GM23338 (cell line): ENCODE results near the gene TRAF3. TPM values are rescaled to one million over a fixed set of nuclear protein-coding genes. Genes with fewer than 3 reads are reported as not detected.

ENCODE experiments used
- ATAC-seq: fragments of 200-7000 bp; cut with Tn5 transposase; 3 replicates; pipeline ENCODE4 v1.9.1; 2020
- DNase-seq: peaks from one replicate; pipeline ENCODE4 v3.0.0-alpha.2; 2015; ENCODE audit warnings: low spot score
- H2AFZ ChIP-seq: fragments of 200-600 bp; sonication (generic); 2 replicates; pipeline ENCODE4 v1.8.0; 2016; ENCODE audit warnings: antibody characterized with exemption, mild to moderate bottlenecking, moderate library complexity
- H3F3A ChIP-seq: fragments of 200-600 bp; sonication (generic); replicated peaks from 2 replicates; pipeline ENCODE4 v1.8.0; 2017; ENCODE audit warnings: antibody characterized with exemption, mixed run types, low read depth
- H3K27ac ChIP-seq: fragments of 200-600 bp; sonication (generic); 2 replicates; pipeline ENCODE4 v1.6.1; 2016; ENCODE audit warnings: low read depth
- H3K27me3 ChIP-seq: fragments of 200-600 bp; sonication (generic); 2 replicates; pipeline ENCODE4 v1.8.0; 2016; ENCODE audit warnings: mild to moderate bottlenecking, mixed run types, moderate library complexity; ENCODE audit not compliant: insufficient read depth
- H3K36me3 ChIP-seq: fragments of 200-600 bp; sonication (generic); 2 replicates; pipeline ENCODE4 v1.8.0; 2016; ENCODE audit warnings: mild to moderate bottlenecking; ENCODE audit not compliant: insufficient read depth
- H3K4me1 ChIP-seq: fragments of 200-600 bp; sonication (generic); 2 replicates; pipeline ENCODE4 v1.8.0; 2016; ENCODE audit warnings: mild to moderate bottlenecking, moderate library complexity; ENCODE audit not compliant: insufficient read depth
- H3K4me2 ChIP-seq: fragments of 200-600 bp; sonication (generic); 2 replicates; pipeline ENCODE4 v1.7.1; 2017; ENCODE audit warnings: mixed run types
- H3K4me3 ChIP-seq: fragments of 200-600 bp; sonication (generic); 2 replicates; pipeline ENCODE4 v1.6.1; 2016; ENCODE audit warnings: mixed run types
- H3K79me2 ChIP-seq: fragments of 200-600 bp; sonication (generic); replicated peaks from 2 replicates; pipeline ENCODE4 v1.8.0; 2017; ENCODE audit warnings: mild to moderate bottlenecking; ENCODE audit not compliant: insufficient read depth
- H3K9me2 ChIP-seq: fragments of 200-600 bp; sonication (generic); 2 replicates; pipeline ENCODE4 v1.8.0; 2017; ENCODE audit not compliant: insufficient read depth
- H4K20me1 ChIP-seq: fragments of 200-600 bp; sonication (generic); replicated peaks from 2 replicates; pipeline ENCODE4 v1.8.0; 2017; ENCODE audit warnings: mild to moderate bottlenecking; ENCODE audit not compliant: insufficient read depth
- H3K27ac Mint-ChIP-seq: 2 replicates; pipeline ENCODE4 v1.8.0; 2020; ENCODE audit warnings: inconsistent platforms, mild to moderate bottlenecking, moderate library complexity, mixed read lengths
- H3K27me3 Mint-ChIP-seq: 3 replicates; pipeline ENCODE4 v1.8.0; 2022; ENCODE audit warnings: low read depth, mild to moderate bottlenecking, moderate library complexity, mixed read lengths, inconsistent platforms; ENCODE audit not compliant: insufficient read depth, poor library complexity
- H3K36me3 Mint-ChIP-seq: 3 replicates; pipeline ENCODE4 v1.8.0; 2021; ENCODE audit warnings: low read depth, mild to moderate bottlenecking, inconsistent platforms, moderate library complexity, mixed read lengths
- H3K4me1 Mint-ChIP-seq: 3 replicates; pipeline ENCODE4 v1.8.0; 2020; ENCODE audit warnings: mild to moderate bottlenecking, inconsistent platforms, mixed read lengths
- H3K4me3 Mint-ChIP-seq: 3 replicates; pipeline ENCODE4 v1.8.0; 2021; ENCODE audit warnings: moderate library complexity, mild to moderate bottlenecking, inconsistent platforms, mixed read lengths
- H3K9me3 Mint-ChIP-seq: 3 replicates; pipeline ENCODE4 v1.8.0; 2020; ENCODE audit warnings: moderate library complexity, mild to moderate bottlenecking, inconsistent platforms, mixed read lengths
- EZH2phosphoT487 ChIP-seq: fragments of 200-600 bp; sonication (generic); IDR thresholded peaks from one replicate; pipeline ENCODE4 v1.8.1; 2018; ENCODE audit warnings: antibody characterized with exemption; ENCODE audit not compliant: unreplicated experiment
- JUNB ChIP-seq: IDR thresholded peaks from one replicate; pipeline ENCODE4 v1.6.1; 2016; ENCODE audit warnings: antibody characterized with exemption; ENCODE audit not compliant: unreplicated experiment
- POLR2AphosphoS5 ChIP-seq: IDR thresholded peaks from 2 replicates; pipeline ENCODE4 v1.6.1; 2016; ENCODE audit warnings: antibody characterized with exemption, low read depth
- ZNF114 ChIP-seq: fragments of 250-450 bp; sonication (Bioruptor Pico); IDR thresholded peaks from 2 replicates; pipeline ENCODE4 v1.5.0; 2020; ENCODE audit warnings: mild to moderate bottlenecking, moderate library complexity
- polyA plus RNA-seq: library from polyadenylated mRNA; unstranded; fragments of >200 nt; fragmentation: Nextera tagmentation; extraction: Ambion mirVana; gene quantifications from 2 replicates; pipeline ENCODE4 v1.2.1, GENCODE V29; 2016
- total RNA-seq: library from RNA; depleted of rRNA; stranded (reverse); fragments of >200 nt; shearing (Covaris generic); gene quantifications from 2 replicates; pipeline ENCODE4 v1.2.3, GENCODE V29; 2014
- TF ChIP-seq, protein P1 (sequence below): fragments of 250-450 bp; sonication (Bioruptor Pico); IDR thresholded peaks from 2 replicates; pipeline ENCODE4 v1.5.0; 2020; ENCODE audit warnings: mild to moderate bottlenecking, moderate library complexity

TRAF3 gene
- total and polyA plus RNA-seq, 2 experiments from 2014 or later: 3.7 to 9.3 TPM

DNA sequence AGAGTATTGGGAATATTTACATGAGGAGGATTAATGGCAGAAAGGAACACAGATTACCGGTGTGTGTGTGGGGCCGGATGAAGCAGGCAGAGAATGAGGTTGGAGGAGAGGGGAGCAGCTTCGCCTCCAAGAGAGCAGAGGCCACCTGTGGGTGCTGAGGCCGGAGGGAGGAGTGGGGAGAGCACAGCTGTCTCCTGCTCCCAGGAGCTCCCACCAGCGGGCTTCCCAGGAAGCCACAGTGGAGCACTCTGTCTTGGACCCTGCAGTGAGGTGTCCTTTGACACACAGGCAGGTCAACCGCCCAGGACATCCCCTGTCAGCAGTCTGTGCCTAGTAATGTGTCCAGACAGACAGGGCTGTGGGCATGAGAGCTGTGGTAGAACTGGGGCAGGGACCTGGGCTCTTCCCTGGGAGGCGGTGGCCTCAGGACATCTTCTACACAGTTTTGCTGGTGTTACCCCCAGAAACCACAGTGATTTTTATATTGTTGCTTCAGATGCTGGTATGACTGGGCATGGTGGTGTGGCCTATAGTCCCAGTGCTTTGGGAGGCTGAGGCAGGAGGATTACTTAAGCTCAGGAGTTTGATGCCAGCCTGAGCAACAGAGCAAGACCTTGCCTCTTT is 126.8 kb downstream of the TRAF3 start:
- ATAC-seq (no peak), DNase-seq (no peak)
- Histone ChIP-seq H3F3A (0 out of 2 replicates have a peak, but pooled peaks cover 4% of the 10 kb centered on the region), H3K27me3 (no peaks in the 10 kb centered on the region), H3K4me3 (no peak overlapping the region), H3K36me3 (no peaks in the 10 kb centered on the region), H3K4me2 (no peak overlapping the region), H3K9me2 (no peaks in the 10 kb centered on the region), H3K79me2 (no peaks in the 10 kb centered on the region), H3K4me1 (no peaks in the 10 kb centered on the region), H4K20me1 (no peaks in the 10 kb centered on the region), H3K27ac (no peak overlapping the region), H2AFZ (no peak overlapping the region)
- H3K4me1 Mint-ChIP-seq: peaks cover 4% of the 10 kb centered on the region; the same call in 2 of the 3 replicates
- no peak for TF ChIP-seq POLR2AphosphoS5
- no peak for TF ChIP-seq ZNF114 (CRISPR knock-in tag)
- TF ChIP-seq JUNB: no peak
- TF ChIP-seq EZH2phosphoT487: no peak
- TF ChIP-seq, protein P1, sequence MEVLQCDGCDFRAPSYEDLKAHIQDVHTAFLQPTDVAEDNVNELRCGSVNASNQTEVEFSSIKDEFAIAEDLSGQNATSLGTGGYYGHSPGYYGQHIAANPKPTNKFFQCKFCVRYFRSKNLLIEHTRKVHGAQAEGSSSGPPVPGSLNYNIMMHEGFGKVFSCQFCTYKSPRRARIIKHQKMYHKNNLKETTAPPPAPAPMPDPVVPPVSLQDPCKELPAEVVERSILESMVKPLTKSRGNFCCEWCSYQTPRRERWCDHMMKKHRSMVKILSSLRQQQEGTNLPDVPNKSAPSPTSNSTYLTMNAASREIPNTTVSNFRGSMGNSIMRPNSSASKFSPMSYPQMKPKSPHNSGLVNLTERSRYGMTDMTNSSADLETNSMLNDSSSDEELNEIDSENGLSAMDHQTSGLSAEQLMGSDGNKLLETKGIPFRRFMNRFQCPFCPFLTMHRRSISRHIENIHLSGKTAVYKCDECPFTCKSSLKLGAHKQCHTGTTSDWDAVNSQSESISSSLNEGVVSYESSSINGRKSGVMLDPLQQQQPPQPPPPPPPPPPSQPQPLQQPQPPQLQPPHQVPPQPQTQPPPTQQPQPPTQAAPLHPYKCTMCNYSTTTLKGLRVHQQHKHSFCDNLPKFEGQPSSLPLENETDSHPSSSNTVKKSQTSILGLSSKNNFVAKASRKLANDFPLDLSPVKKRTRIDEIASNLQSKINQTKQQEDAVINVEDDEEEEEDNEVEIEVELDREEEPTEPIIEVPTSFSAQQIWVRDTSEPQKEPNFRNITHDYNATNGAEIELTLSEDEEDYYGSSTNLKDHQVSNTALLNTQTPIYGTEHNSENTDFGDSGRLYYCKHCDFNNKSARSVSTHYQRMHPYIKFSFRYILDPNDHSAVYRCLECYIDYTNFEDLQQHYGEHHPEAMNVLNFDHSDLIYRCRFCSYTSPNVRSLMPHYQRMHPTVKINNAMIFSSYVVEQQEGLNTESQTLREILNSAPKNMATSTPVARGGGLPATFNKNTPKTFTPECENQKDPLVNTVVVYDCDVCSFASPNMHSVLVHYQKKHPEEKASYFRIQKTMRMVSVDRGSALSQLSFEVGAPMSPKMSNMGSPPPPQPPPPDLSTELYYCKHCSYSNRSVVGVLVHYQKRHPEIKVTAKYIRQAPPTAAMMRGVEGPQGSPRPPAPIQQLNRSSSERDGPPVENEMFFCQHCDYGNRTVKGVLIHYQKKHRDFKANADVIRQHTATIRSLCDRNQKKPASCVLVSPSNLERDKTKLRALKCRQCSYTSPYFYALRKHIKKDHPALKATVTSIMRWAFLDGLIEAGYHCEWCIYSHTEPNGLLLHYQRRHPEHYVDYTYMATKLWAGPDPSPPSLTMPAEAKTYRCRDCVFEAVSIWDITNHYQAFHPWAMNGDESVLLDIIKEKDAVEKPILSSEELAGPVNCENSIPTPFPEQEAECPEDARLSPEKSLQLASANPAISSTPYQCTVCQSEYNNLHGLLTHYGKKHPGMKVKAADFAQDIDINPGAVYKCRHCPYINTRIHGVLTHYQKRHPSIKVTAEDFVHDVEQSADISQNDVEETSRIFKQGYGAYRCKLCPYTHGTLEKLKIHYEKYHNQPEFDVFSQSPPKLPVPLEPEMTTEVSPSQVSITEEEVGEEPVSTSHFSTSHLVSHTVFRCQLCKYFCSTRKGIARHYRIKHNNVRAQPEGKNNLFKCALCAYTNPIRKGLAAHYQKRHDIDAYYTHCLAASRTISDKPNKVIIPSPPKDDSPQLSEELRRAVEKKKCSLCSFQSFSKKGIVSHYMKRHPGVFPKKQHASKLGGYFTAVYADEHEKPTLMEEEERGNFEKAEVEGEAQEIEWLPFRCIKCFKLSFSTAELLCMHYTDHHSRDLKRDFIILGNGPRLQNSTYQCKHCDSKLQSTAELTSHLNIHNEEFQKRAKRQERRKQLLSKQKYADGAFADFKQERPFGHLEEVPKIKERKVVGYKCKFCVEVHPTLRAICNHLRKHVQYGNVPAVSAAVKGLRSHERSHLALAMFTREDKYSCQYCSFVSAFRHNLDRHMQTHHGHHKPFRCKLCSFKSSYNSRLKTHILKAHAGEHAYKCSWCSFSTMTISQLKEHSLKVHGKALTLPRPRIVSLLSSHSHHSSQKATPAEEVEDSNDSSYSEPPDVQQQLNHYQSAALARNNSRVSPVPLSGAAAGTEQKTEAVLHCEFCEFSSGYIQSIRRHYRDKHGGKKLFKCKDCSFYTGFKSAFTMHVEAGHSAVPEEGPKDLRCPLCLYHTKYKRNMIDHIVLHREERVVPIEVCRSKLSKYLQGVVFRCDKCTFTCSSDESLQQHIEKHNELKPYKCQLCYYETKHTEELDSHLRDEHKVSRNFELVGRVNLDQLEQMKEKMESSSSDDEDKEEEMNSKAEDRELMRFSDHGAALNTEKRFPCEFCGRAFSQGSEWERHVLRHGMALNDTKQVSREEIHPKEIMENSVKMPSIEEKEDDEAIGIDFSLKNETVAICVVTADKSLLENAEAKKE (CRISPR knock-in tag): no peak
- peaks cover 4% of the 10 kb centered on the region for H3K27me3 Mint-ChIP-seq
- H3K27ac Mint-ChIP-seq: no peak overlapping the region; the same call in 1 of the 2 replicates
- H3K36me3 Mint-ChIP-seq: peaks cover 39% of the 10 kb centered on the region
- H3K4me3 Mint-ChIP-seq: no peak overlapping the region
- peaks cover 23% of the 10 kb centered on the region for H3K9me3 Mint-ChIP-seq
